CD4-positive, alpha-beta T cell (primary cell): ENCODE data around the gene ARPP19. TPM values are rescaled to one million over a fixed set of nuclear protein-coding genes. Genes with fewer than 3 reads are reported as not detected.
A peak's percentile ranks its signal among the peaks of the same experiment; 100 is the strongest.

ENCODE experiments used
- ATAC-seq: fragments of 200-7000 bp; cut with Tn5 transposase; one replicate; pipeline ENCODE4 v1.10.0; 2022; ENCODE audit warnings: mild to moderate bottlenecking; ENCODE audit not compliant: poor library complexity
- CTCF ChIA-PET: fragments of 350-600 bp; sonication (Branson Sonifier 250); formaldehyde crosslinking; loops from one replicate; lab custom pipeline; 2021; ENCODE audit warnings: antibody characterized with exemption, inconsistent platforms; lab: Charles Lee
- POLR2A ChIA-PET: fragments of 350-600 bp; sonication (Branson Sonifier 250); formaldehyde crosslinking; loops from one replicate; lab custom pipeline; 2021; ENCODE audit warnings: antibody characterized with exemption, inconsistent platforms; lab: Charles Lee
- DNase-seq, 14 experiments: peaks; one replicate each; pipeline ENCODE4 v3.0.0-alpha.2; 2013 to 2020; ENCODE audit warnings: mixed read lengths in 2 of 14
- H3K27ac ChIP-seq, 2 donors: one replicate each; pipeline versions ENCODE4 v1.5.1 to v1.7.0; 2013; ENCODE audit warnings: low read length in 2 of 2, low read depth in 1 of 2, mild to moderate bottlenecking in 1 of 2
- H3K27me3 ChIP-seq, 2 experiments: 1 replicate in 1 of 2; 2 replicates in 1 of 2; pipeline versions ENCODE4 v1.6.1 to v1.7.0; 2013; ENCODE audit warnings: low read length in 2 of 2, control low read depth in 1 of 2, mild to moderate bottlenecking in 1 of 2, moderate library complexity in 1 of 2; ENCODE audit not compliant: insufficient read depth in 2 of 2, control insufficient read depth in 1 of 2
- H3K36me3 ChIP-seq: one replicate; pipeline ENCODE4 v1.6.1; 2013; ENCODE audit warnings: low read length, control low read depth; ENCODE audit not compliant: insufficient read depth
- H3K4me1 ChIP-seq: one replicate; pipeline ENCODE4 v1.6.1; 2013; ENCODE audit warnings: low read length, control low read depth; ENCODE audit not compliant: insufficient read depth
- H3K4me3 ChIP-seq: one replicate; pipeline ENCODE4 v1.5.1; 2013; ENCODE audit warnings: mild to moderate bottlenecking, low read length, moderate library complexity
- H3K9me3 ChIP-seq, 2 experiments: 1 replicate in 1 of 2; 2 replicates in 1 of 2; pipeline versions ENCODE4 v1.6.1 to v1.7.0; 2013; ENCODE audit warnings: low read length in 2 of 2, mild to moderate bottlenecking in 2 of 2, control low read depth in 1 of 2, moderate library complexity in 1 of 2; ENCODE audit not compliant: control insufficient read depth in 1 of 2, insufficient read depth in 1 of 2
- H3K27ac Mint-ChIP-seq: one replicate; pipeline ENCODE4 v1.8.0; 2020; ENCODE audit warnings: mixed read lengths
- H3K27me3 Mint-ChIP-seq: one replicate; pipeline ENCODE4 v1.8.0; 2021; ENCODE audit warnings: mixed read lengths
- H3K36me3 Mint-ChIP-seq: one replicate; pipeline ENCODE4 v1.8.0; 2021; ENCODE audit warnings: low read depth, mixed read lengths
- H3K4me1 Mint-ChIP-seq: one replicate; pipeline ENCODE4 v1.8.0; 2021; ENCODE audit warnings: low read depth, mixed read lengths
- H3K4me3 Mint-ChIP-seq: one replicate; pipeline ENCODE4 v1.8.0; 2020; ENCODE audit warnings: mild to moderate bottlenecking, mixed read lengths
- H3K9me3 Mint-ChIP-seq: one replicate; pipeline ENCODE4 v1.8.0; 2020; ENCODE audit warnings: mixed read lengths
- CTCF ChIP-seq: fragments of 200-600 bp; IDR thresholded peaks from one replicate; pipeline ENCODE4 v1.8.0; 2022; ENCODE audit warnings: antibody characterized with exemption, mild to moderate bottlenecking
- intact Hi-C, 2 experiments: fragments of 100-400 bp; cut with DNase I in 1 of 2; cut with micrococcal nuclease in 1 of 2; formaldehyde crosslinking; loops; one replicate each; pipeline versions ENCODE4 v1.15.1 to v1.9.0; 2023 to 2025; cut with DNase I, micrococcal nuclease
- polyA plus RNA-seq, 2 donors: library from polyadenylated mRNA; unstranded; fragments of 120-200 nt; gene quantifications; one replicate each; pipeline ENCODE4 v1.2.1, GENCODE V29; 2013
- total RNA-seq, 174 experiments: library from RNA in 2 of 174; stranded (reverse) in 2 of 174; gene quantifications; one replicate each; pipeline ENCODE4 v1.2.3 and lab custom pipeline; 2021 to 2026

Gene ARPP19
- total RNA-seq (100 to 1,000 TPM; 134 to 146 TPM), total RNA-seq (lab: John Stamatoyannopoulos, UW) (154 to 438 (median 241) reads per million in 172 experiments)
- polyA plus RNA-seq (2013, experiment 1 of 2) = 62.7 TPM
- polyA plus RNA-seq (2013, experiment 2 of 2) = 61.6 TPM

GRCh38 chr15:52568601-52569585, at the start of gene ARPP19:
TSS of gene ARPP19 (minus strand) at chr15:52569030. CDS start at chr15:52568892, 138 bp downstream.
- ChIA-PET POLR2A (interaction anchor here (0.6 to 1.3 kb wide), 8 partner anchors 9 to 390 kb away, joined by 3 to 9 read pairs (median 4); partner anchors contain the start of genes ATOSA and MYO5A), CTCF (no interaction called here)
- intact Hi-C loops = loop anchor here (2.0 to 5.0 kb wide), 6 partner anchors 40 to 312 kb away; partner anchors contain the start of genes ATOSA (in 2 of the 2) and MYO5A (in 1 of the 2)
- peak; percentile 24 for TF ChIP-seq CTCF
- peaks cover 35% of the 10 kb centered on the region for H3K4me1 ChIP-seq
- Mint-ChIP-seq H3K36me3 (peaks cover 22% of the 10 kb centered on the region), H3K4me3 (peak within 1 kb of the TSS; percentile 99), H3K27ac (peak within 1 kb of the TSS; percentile 98), H3K9me3 (peaks cover 2% of the 10 kb centered on the region), H3K4me1 (peaks cover 44% of the 10 kb centered on the region), H3K27me3 (no peaks in the 10 kb centered on the region)
- no peaks in the 10 kb centered on the region for H3K9me3 ChIP-seq
- peak; percentile 60 to 93 (median 71) for DNase-seq
- H3K4me3 ChIP-seq = peak within 1 kb of the TSS; percentile 75
- peak within 1 kb of the TSS; percentile 91 to 93 for H3K27ac ChIP-seq
- H3K27me3 ChIP-seq = no peaks in the 10 kb centered on the region
- H3K36me3 ChIP-seq = no peaks in the 10 kb centered on the region
- ATAC-seq = peak; percentile 72

- no peak overlapping the region for H3K27ac Mint-ChIP-seq
- TF ChIP-seq CTCF = no peak
- no peak overlapping the region for H3K27ac ChIP-seq
- CTCF ChIA-PET = no interaction called here
- H3K4me1 ChIP-seq = no peaks in the 10 kb centered on the region
- no peak overlapping the region for H3K4me3 ChIP-seq
- H3K9me3 Mint-ChIP-seq = no peaks in the 10 kb centered on the region
- no peak for DNase-seq
- H3K27me3 ChIP-seq = no peaks in the 10 kb centered on the region
- ATAC-seq = no peak
- H3K4me1 Mint-ChIP-seq = peaks cover 14% of the 10 kb centered on the region
- peaks cover 52% of the 10 kb centered on the region for H3K36me3 ChIP-seq
- no peak overlapping the region for H3K4me3 Mint-ChIP-seq
- intact Hi-C loops = loop anchor here in 1 of 2 experiments (2.0 kb wide), 1 partner anchor 18 kb away; no protein-coding TSS in a partner anchor
- POLR2A ChIA-PET = no interaction called here
- H3K9me3 ChIP-seq = no peaks in the 10 kb centered on the region
- peaks cover 72% of the 10 kb centered on the region for H3K36me3 Mint-ChIP-seq
- H3K27me3 Mint-ChIP-seq = no peaks in the 10 kb centered on the region
Measured at GRCh38 chr15:52617026-52617425, 48.2 kb upstream of the ARPP19 start.

- H3K27ac ChIP-seq = no peak overlapping the region
- no peak overlapping the region for H3K4me3 Mint-ChIP-seq
- ChIA-PET POLR2A (no interaction called here), CTCF (no interaction called here)
- intact Hi-C loops = no loop called here
- ATAC-seq = no peak
- no peaks in the 10 kb centered on the region for H3K4me1 ChIP-seq
- H3K9me3 ChIP-seq = no peaks in the 10 kb centered on the region
- no peaks in the 10 kb centered on the region for H3K27me3 Mint-ChIP-seq
- no peak overlapping the region for H3K4me3 ChIP-seq
- H3K36me3 ChIP-seq = peaks cover 55% of the 10 kb centered on the region
- no peak for TF ChIP-seq CTCF
- peaks cover 69% of the 10 kb centered on the region for H3K36me3 Mint-ChIP-seq
- no peak overlapping the region for H3K27ac Mint-ChIP-seq
- H3K9me3 Mint-ChIP-seq = no peaks in the 10 kb centered on the region
- no peak for DNase-seq
- no peaks in the 10 kb centered on the region for H3K27me3 ChIP-seq
- peaks cover 12% of the 10 kb centered on the region for H3K4me1 Mint-ChIP-seq
Measured at GRCh38 chr15:52615302-52615701, 46.5 kb upstream of the ARPP19 start.
